ENCODE data around the gene SKI.
"Not testable (repeated sequence)": the region's sequence is repeated elsewhere in the genome, so short reads cannot be mapped to it uniquely, and the experiment has no call there.

SKI gene

DNA sequence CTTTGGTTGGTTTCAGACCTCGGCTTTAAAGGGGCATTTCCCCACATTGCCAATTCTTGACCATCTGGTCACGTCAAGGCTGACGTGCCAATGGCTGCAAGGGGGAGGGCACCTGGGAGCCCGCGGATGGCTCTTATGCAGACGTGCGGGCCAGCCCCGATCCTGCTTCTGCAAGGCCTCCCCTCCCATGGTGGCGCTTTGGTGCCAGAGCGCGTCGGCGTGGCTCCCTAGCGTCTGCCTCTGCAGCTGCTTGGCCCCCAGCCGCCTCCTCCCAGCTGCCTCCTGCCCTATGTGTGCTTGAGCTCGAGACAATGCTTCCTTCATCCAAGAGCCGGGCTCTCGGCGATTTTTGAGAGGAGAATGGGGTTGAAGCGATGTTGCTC is 29.1 kb downstream of the SKI start:
- TF ChIP-seq, protein P1, sequence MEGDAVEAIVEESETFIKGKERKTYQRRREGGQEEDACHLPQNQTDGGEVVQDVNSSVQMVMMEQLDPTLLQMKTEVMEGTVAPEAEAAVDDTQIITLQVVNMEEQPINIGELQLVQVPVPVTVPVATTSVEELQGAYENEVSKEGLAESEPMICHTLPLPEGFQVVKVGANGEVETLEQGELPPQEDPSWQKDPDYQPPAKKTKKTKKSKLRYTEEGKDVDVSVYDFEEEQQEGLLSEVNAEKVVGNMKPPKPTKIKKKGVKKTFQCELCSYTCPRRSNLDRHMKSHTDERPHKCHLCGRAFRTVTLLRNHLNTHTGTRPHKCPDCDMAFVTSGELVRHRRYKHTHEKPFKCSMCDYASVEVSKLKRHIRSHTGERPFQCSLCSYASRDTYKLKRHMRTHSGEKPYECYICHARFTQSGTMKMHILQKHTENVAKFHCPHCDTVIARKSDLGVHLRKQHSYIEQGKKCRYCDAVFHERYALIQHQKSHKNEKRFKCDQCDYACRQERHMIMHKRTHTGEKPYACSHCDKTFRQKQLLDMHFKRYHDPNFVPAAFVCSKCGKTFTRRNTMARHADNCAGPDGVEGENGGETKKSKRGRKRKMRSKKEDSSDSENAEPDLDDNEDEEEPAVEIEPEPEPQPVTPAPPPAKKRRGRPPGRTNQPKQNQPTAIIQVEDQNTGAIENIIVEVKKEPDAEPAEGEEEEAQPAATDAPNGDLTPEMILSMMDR (IDR thresholded peaks at IDR 0.05; ENCODE audit: control extremely low read depth, extremely low read depth, low read depth, missing control alignments): no peak
- DNase-seq (ENCODE audit: extremely low spot score): no peak
- CTCF ChIA-PET: no interaction called here
- POLR2A ChIA-PET: no interaction called here

DNA sequence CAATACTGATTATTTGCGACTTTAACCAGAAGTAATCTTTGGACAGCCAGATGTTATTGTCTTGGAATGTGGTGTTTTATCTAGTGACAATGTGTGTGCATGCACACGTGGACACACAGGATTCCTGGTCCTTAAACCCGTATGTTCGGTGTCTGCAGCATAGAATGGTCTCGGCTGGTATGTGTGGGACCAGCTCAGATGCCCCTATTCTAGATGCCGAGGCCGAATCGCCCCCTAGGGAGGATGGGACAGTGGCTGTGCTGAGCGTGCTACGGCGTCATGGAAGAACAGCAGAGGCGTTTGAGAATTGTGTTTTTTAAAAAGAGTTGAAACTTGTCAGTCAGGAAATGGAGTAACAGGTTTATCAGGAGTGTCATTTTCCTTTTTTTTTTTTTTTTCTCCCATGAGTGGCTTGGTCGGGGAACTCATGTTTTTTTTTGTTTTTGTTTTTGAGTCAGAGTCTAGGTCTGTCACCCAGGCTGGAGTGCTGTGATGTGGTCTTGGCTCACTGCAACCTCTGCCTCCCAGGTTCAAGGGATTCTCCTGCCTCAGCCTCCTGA is 30.1 kb downstream of the SKI start:
- POLR2A ChIA-PET: no interaction called here
- CTCF ChIA-PET: no interaction called here

DNA sequence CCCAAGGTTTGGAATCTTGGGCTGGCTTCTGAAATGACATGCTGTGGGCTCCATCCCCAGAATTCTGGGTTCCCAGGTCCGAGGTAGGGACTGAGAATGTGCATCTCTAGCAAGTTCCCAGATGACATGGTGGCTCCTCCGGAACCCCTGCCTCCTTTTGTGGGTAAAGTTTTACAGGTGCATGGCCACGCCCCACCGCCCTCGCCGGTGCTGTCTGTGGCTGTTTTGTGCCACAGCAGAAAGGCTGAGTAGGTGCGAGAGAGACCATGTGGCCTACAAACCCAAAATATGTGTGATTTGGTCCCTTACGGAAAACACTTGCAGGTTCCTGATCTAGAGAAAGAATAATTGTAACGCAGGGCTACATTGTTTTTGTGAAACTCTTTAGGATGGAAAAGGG is 30.9 kb downstream of the SKI start:
- TF ChIP-seq, protein P1 (IDR thresholded peaks at IDR 0.05; ENCODE audit: control extremely low read depth, extremely low read depth, low read depth, missing control alignments): no peak
- CTCF ChIA-PET: interaction anchor here (1.1 kb wide), 1 partner anchor 25 kb away, joined by 3 read pairs; no protein-coding TSS in a partner anchor
- no peak for DNase-seq (ENCODE audit: extremely low spot score)
- POLR2A ChIA-PET: no interaction called here

More for the DNA sequence above, 30.1 kb downstream of the SKI start:
- DNase-seq (ENCODE audit: extremely low spot score): no peak
- TF ChIP-seq, protein P1 (IDR thresholded peaks at IDR 0.05; ENCODE audit: control extremely low read depth, extremely low read depth, low read depth, missing control alignments): no peak

DNA sequence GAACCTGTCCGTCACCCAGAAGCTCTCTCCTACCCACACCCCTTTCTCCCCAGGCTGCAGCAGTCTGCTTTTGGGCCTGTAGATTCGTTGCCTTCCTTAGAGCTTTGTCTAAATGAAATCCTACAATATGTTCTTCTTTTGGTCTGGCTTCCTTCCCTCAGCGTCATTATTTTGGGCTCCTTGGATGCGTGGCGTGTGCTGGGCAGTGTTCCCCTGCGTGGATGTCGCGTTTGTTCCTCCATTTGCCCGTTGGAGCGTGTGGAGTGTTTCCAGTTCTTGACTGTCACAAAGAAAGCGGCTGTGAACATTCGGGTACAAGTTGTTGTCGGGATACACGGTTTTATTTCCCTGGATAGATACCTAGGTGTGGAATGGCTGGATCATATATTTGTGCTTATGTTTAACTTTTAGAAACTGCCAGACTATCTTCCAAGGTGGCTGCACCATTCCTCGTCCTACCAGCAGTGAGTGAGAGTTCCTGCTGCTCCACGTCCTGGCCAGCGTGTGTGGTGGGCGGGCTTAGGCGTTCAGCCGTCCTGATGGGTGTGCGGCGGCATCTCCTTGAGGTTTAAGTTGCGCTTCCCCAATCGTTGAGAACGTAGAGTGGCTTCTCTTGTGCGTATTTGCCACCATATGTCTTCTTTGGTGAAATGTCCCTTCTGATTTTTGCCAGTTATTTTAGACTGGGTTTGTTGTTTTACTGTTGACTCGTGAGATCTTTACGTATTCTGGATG is 31.7 kb downstream of the SKI start:
- CTCF ChIA-PET: interaction anchor here (1.1 kb wide), 1 partner anchor 26 kb away, joined by 3 read pairs; no protein-coding TSS in a partner anchor
- POLR2A ChIA-PET: no interaction called here
- no peak for DNase-seq (ENCODE audit: extremely low spot score)

DNA sequence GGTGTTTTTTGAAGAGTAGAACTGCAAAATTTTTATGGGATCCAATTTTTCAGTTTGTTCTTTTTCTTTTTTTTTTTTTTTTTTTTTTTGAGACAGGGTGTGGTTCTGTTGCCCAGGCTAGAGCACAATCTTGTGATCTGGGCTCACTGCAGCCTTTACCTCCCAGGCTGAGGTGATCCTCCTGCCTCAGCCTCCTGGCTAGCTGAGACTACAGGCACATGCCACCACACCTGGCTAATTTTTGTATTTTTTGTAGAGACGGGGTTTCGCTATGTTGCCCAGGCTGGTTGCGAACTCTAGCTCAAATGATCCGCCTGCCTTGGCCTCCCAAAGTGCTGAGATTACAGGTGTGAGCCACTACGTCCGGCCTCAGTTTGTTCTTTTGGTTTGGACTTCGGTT is 32.4 kb downstream of the SKI start:
- DNase-seq (ENCODE audit: extremely low spot score); POLR2A ChIA-PET: not testable (repeated sequence)
- CTCF ChIA-PET: interaction anchor here (1.1 kb wide), 2 partner anchors 26 to 55 kb away, joined by 3 read pairs; no protein-coding TSS in a partner anchor

More for the DNA sequence above, 31.7 kb downstream of the SKI start:
- TF ChIP-seq, protein P1 (IDR thresholded peaks at IDR 0.05; ENCODE audit: control extremely low read depth, extremely low read depth, low read depth, missing control alignments): no peak

DNA sequence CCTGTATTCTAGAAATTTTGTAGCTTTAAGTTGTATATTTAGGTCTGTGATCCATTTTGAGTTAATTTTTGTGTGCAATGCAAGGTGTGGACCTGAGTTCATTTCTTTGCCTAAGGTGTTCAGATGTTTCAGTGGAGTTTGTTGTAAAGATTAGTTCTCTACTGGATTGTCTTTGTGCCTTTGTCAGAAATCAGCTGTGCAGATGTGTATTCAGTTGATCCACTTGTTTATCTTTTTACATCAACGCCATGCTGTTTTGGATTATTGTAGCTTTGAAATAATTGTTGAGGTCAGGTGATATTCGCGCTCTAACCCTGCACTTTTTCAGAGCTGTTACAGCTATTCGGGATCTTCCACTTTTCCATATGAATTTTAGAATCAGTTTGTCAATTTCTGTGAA is 32.8 kb downstream of the SKI start:
- POLR2A ChIA-PET: no interaction called here
- CTCF ChIA-PET: interaction anchor here (0.9 to 1.1 kb wide), 3 partner anchors 22 to 55 kb away, joined by 3 read pairs; no protein-coding TSS in a partner anchor
- DNase-seq (ENCODE audit: extremely low spot score): no peak

DNA sequence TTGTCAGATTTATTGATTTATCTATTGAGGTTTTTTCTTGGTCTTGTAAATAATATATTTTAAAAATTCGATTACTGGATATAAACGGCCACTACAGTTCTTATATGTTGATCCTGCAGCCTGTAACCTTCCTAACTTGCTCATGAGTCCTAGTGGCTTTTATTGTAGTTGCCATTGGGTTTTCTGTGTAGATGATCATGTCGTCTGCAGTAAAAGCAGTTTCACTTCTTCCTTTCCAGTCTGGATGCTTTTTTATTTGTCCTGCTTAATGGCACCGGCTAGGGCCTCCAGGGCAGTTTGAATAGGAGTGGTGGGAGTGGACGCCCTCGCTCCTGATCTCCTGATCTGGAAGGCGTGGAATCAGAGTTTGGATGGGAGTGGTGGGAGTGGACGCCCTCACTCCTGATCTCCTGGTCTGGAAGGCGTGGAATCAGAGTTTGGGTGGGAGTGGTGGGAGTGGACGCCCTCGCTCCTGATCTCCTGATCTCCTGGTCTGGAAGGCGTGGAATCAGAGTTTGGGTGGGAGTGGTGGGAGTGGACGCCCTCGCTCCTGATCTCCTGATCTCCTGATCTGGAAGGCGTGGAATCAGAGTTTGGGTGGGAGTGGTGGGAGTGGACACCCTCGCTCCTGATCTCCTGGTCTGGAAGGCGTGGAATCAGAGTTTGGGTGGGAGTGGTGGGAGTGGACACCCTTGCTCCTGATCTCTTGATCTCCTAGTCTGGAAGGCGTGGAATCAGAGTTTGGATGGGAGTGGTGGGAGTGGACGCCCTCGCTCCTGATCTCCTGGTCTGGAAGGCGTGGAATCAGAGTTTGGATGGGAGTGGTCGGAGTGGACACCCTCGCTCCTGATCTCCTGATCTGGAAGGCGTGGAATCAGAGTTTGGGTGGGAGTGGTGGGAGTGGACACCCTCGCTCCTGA is 33.6 kb downstream of the SKI start:
- CTCF ChIA-PET: interaction anchor here (0.9 to 1.1 kb wide), 3 partner anchors 23 to 54 kb away, joined by 3 read pairs; no protein-coding TSS in a partner anchor
- DNase-seq (ENCODE audit: extremely low spot score); POLR2A ChIA-PET: not testable (repeated sequence)

More for the DNA sequence above, 32.8 kb downstream of the SKI start:
- TF ChIP-seq, protein P1 (IDR thresholded peaks at IDR 0.05; ENCODE audit: control extremely low read depth, extremely low read depth, low read depth, missing control alignments): no peak
